ENCODE measurements around the gene HEXD. TPM values are rescaled to one million over a fixed set of nuclear protein-coding genes. Genes with fewer than 3 reads are reported as not detected.

Gene HEXD
- polyA plus RNA-seq, 1 donor from 2014 or later = 23.2 TPM

DNA sequence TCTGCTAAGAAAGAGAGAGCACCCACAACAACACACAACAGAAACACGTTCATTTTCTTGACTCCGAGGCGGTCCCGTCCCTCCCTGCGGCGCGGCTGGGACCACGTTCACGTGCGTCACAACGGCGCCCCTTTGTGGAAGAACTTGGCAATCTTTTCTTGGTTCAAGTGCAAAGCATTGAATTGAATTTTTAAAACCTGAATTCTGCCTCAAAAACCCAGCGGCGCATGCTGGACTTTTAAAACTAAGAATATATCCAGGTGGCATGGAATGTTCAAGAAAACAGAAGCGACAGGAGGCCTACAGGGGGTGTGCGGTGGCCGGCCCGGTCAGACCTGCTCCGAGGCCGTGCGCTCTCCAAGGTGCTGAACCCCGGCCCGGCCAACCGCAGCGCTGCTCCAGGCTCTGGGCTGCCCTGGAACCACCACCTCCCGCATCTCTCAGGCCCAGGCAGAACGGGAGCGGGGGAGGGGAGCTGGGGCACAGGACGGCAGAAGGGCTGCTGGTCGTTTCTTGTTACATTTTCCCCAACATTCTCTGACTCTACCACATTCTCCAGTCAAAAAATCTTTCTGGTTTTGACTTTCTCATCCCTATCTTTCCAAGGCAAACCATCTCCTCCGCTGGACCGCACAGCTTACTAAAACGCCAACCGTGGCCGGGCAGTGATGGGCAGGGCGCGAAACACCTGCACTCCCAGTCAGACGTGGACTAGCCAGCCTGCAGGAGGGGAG is 3.4 kb upstream of the HEXD start:
- Mint-ChIP-seq H3K36me3 (peaks cover 2% of the 10 kb centered on the region), H3K27ac (peak overlapping the region; percentile 9 to 59 (median 31)), H3K27me3 (no peaks in the 10 kb centered on the region), H3K4me3 (peak overlapping the region; percentile 14 to 79 (median 58)), H3K9me3 (no peaks in the 10 kb centered on the region), H3K4me1 (peaks cover 11 to 16% (median 15%) of the 10 kb centered on the region in 3 donors)

DNA sequence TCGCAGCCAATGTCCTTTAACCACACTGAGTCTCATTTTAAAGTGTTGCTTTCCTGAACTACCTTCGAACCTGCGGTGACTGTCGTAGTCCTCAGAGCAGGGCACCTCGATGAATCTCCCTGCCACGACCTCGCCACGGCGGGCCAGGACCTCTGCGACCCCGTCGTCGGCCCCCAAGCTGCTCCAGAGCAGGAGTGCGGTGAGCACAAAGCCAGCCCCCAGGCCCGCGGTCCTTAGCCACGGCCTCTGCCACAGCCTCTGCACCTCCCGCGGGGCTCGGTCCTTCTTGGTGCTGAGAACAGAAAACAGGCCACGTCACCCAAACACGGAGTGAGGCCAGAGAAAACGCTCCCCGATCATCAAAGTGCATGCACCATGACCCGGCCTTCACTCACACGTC is 2.8 kb upstream of the HEXD start:
- peaks cover 4% of the 10 kb centered on the region for H3K36me3 Mint-ChIP-seq
- peak overlapping the region in 1 of 4 donors; percentile 79 for H3K4me3 Mint-ChIP-seq

DNA sequence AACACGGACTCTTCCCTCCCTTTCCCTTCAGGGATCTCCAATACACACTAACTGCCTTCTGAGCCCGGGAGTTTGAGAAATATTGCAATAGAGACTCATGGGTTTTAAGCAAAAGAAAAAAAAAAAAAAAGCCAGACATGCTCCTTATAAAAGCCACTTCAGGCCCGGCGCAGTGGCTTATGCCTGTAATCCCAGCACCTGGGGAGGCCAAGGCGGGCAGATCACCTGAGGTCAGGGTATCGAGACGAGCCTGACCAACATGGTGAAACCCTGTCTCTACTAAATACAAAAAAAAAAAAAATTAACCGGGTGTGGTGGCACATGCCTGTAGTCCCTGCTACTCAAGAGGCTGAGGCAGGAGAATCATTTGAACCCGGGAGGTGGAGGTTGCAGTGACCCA is 2.4 kb upstream of the HEXD start:
- Mint-ChIP-seq H3K4me3 (no peak overlapping the region), H3K27me3 (no peaks in the 10 kb centered on the region), H3K36me3 (peaks cover 4% of the 10 kb centered on the region), H3K27ac (peak overlapping the region in 1 of 3 donors; percentile 59), H3K4me1 (peaks cover 15 to 20% (median 16%) of the 10 kb centered on the region in 3 donors), H3K9me3 (no peaks in the 10 kb centered on the region)

More for the DNA sequence above, 2.8 kb upstream of the HEXD start:
- peak overlapping the region; percentile 9 to 59 (median 59) for H3K27ac Mint-ChIP-seq
- peaks cover 15 to 20% (median 16%) of the 10 kb centered on the region in 3 donors for H3K4me1 Mint-ChIP-seq
- H3K27me3 Mint-ChIP-seq = no peaks in the 10 kb centered on the region
- no peaks in the 10 kb centered on the region for H3K9me3 Mint-ChIP-seq

DNA sequence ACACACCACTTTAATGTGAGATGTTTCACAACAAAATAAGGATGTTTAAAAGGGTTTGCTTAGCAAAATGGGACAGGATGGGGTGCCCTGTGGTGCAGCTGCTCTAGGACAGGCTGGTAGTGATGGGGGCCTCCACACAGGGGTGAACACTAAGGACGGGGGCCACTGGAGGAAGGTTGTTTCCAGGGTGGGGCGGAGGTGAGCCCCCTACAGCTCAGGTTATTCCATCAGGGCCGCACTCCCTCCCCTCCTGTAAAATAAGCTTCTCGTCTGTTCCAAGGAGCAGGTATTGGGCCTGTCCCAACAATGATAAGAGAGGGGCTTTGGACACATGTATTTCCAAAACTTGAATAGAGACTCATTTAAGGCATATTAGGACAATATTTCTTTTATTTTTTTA is 1.9 kb upstream of the HEXD start:
- H3K27ac Mint-ChIP-seq = no peak overlapping the region
- H3K27me3 Mint-ChIP-seq = no peaks in the 10 kb centered on the region
- H3K4me3 Mint-ChIP-seq = peak overlapping the region in 1 of 4 donors; percentile 41
- H3K4me1 Mint-ChIP-seq = peaks cover 15 to 20% (median 16%) of the 10 kb centered on the region in 3 donors
- peaks cover 4% of the 10 kb centered on the region for H3K36me3 Mint-ChIP-seq
- H3K9me3 Mint-ChIP-seq = no peaks in the 10 kb centered on the region

DNA sequence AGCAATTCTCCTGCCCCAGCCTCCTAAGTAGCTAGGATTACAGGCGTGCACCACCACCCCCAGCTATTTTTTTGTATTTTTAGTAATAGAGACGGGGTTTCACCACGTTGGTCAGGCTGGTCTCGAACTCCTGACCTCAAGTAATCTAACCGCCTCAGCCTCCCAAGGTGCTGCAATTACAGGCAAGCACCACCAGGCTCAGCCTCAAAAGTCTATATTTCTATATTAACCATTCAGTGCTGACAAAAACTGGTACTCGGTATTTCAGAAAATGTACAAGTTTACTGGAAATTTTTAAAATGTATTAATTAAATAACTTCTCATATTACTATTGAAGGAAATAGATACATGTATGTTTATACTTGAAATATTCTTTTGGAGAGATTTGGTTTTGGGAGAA is 1.4 kb upstream of the HEXD start:
- peaks cover 4% of the 10 kb centered on the region for H3K36me3 Mint-ChIP-seq
- peaks cover 15 to 20% (median 16%) of the 10 kb centered on the region in 3 donors for H3K4me1 Mint-ChIP-seq
- H3K9me3 Mint-ChIP-seq = no peaks in the 10 kb centered on the region
- H3K27me3 Mint-ChIP-seq = no peaks in the 10 kb centered on the region
- H3K27ac Mint-ChIP-seq = no peak overlapping the region
- no peak overlapping the region for H3K4me3 Mint-ChIP-seq

DNA sequence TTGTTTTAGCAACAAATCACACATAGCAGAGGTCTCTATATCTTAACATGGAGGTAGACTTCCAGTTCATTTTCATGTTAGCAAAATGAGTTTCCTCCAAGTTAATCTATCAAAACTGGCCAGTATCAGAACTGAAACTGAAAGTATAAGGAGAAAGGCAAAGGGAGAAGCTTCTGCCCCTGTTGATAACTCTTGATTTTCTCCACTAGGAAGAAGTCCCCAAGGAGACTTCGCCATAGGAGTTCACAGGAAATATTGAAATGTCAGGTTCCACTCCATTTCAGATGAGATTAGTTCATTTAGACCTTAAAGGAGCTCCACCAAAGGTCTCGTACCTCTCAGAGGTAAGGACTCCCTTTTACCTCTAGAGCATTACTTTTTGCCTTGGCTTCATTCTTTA is 1.4 kb downstream of the HEXD start:
- peaks cover 9 to 18% (median 18%) of the 10 kb centered on the region in 3 donors for H3K4me1 Mint-ChIP-seq
- peak overlapping the region; percentile 13 to 90 (median 80) for H3K27ac Mint-ChIP-seq
- no peaks in the 10 kb centered on the region for H3K9me3 Mint-ChIP-seq
- no peaks in the 10 kb centered on the region for H3K27me3 Mint-ChIP-seq
- peak overlapping the region; percentile 86 to 95 (median 91) for H3K4me3 Mint-ChIP-seq
- H3K36me3 Mint-ChIP-seq = peaks cover 9% of the 10 kb centered on the region

DNA sequence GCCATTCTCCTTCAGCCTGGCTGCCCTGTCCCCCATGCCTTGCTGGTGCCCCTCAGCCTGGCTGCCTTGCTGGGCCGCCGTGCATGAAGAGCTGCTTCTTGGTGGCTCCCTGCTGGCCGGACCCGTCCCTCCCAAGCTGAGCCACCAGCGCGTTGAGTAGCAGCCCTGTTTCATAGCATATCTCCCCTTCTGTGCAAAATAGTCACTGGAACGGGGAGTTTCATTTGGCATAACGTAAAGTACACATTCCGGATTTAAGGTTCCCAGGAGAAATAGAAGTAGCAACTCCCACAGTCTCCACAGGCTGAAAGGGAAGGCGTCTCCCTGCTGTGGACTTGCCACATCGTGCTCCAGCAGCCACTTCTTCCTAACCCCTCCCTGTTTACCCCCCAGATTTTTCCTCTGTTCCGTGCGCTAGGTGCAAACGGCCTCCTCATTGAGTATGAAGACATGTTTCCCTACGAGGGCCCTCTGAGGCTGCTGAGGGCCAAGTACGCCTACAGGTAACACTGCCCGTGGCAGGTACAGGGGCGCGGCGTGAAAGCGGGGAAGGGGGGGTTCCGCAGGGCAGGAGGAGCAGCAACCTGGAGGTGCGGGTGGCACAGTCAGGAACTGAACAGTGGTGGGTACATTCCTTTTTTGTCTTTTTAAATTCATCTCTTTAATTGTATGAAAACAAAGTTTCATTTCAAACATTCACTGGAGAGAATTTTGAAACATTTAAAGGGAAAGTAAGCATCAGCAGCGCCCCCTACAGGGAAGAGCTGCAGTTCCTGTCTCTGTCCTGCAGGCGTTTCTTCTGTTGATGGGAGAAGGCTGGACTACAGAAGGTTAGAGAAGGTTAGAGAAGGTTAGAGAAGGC is 6.1 kb downstream of the HEXD start:
- peaks cover 12% of the 10 kb centered on the region for H3K36me3 Mint-ChIP-seq
- H3K4me1 Mint-ChIP-seq = peaks cover 13 to 25% (median 19%) of the 10 kb centered on the region in 3 donors
- H3K4me3 Mint-ChIP-seq = peak overlapping the region in 1 of 4 donors; percentile 35
- peak overlapping the region; percentile 54 to 91 (median 89) for H3K27ac Mint-ChIP-seq
- H3K9me3 Mint-ChIP-seq = no peaks in the 10 kb centered on the region
- H3K27me3 Mint-ChIP-seq = no peaks in the 10 kb centered on the region

DNA sequence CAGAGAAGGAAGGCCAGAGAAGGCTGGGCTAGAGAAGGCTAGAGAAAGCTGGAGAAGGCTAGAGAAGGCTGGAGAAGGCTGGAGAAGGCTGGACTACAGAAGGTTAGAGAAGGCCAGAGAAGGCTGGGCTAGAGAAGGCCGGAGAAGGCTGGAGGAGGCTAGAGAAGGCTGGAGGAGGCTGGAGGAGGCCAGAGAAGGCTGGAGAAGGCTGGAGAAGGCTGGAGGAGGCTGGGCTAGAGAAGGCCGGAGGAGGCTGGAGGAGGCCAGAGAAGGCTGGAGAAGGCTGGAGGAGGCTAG is 6.7 kb downstream of the HEXD start:
- Mint-ChIP-seq H3K36me3 (peaks cover 11% of the 10 kb centered on the region), H3K4me1 (peaks cover 16 to 25% (median 19%) of the 10 kb centered on the region in 3 donors), H3K9me3 (no peaks in the 10 kb centered on the region), H3K27ac (peak overlapping the region; percentile 54 to 91 (median 89)), H3K4me3 (peak overlapping the region in 1 of 4 donors; percentile 35), H3K27me3 (no peaks in the 10 kb centered on the region)

DNA sequence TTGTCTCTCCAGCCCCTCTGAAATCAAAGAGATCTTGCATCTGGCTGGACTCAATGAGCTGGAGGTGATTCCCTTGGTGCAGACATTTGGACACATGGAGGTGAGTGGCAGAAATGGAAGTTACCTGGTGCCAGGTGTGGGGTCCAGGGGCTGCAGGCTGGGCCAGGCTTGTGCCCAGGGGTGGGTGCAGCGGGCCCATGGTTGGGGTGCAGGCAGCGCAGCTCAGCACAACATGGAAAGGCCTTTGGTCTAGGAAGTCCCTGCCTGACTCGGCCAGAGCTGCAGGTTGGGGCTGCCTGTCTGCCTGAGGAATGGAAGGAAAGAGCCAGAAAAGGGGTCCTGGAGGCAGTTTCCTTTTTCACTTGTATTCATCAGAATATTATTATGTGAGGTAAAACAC is 10.4 kb downstream of the HEXD start:
- Mint-ChIP-seq H3K9me3 (no peaks in the 10 kb centered on the region), H3K4me3 (peak overlapping the region; percentile 86 to 95 (median 89)), H3K36me3 (peaks cover 3% of the 10 kb centered on the region), H3K4me1 (peaks cover 20 to 22% (median 21%) of the 10 kb centered on the region in 3 donors), H3K27ac (no peak overlapping the region), H3K27me3 (no peaks in the 10 kb centered on the region)

DNA sequence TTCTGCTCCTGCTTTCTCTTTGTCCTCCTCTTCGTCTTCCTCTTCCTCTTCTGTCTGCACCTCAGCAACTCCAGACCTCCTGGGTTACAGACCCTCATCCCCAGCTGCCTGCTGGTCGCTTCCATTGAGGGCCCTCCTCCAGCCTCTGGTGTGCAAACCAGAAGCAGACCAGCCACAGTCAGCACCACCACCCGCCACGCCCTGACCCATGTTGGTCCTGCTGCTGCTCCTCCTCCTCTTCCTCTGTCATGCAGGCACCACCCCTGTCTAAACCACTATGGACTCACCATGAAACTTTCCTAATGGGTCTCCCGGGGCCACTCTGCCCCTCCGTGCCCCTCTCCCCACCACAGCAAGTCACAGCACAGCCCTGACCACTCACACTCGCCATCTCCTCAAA is 11.7 kb downstream of the HEXD start:
- H3K9me3 Mint-ChIP-seq = no peaks in the 10 kb centered on the region
- no peaks in the 10 kb centered on the region for H3K27me3 Mint-ChIP-seq
- H3K4me3 Mint-ChIP-seq = peak overlapping the region; percentile 86 to 95 (median 89)
- H3K4me1 Mint-ChIP-seq = peaks cover 22 to 25% (median 24%) of the 10 kb centered on the region in 3 donors
- peak overlapping the region; percentile 73 to 98 (median 87) for H3K27ac Mint-ChIP-seq
- peaks cover 3% of the 10 kb centered on the region for H3K36me3 Mint-ChIP-seq

DNA sequence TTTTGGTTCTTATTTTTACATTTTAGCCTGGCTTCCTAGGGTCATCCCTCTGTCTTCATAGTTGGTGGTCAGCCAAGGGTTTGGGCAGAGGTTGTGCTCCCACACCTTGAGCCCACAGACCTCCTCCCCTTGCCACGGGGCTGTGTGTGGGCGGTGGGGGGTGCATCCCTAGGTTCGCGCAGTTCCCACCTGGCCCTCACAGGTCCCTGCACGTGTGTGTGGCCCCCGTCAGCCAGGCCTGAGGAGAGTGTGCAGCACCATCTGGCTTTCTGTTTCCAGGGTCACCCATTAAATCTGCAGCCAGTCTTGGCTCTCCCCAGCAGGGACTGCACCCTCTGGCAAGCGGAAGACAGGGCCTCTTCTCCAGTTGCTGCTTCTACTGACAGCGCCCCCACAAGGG is 13.9 kb downstream of the HEXD start:
- no peaks in the 10 kb centered on the region for H3K36me3 Mint-ChIP-seq
- H3K27ac Mint-ChIP-seq = no peak overlapping the region
- no peak overlapping the region for H3K4me3 Mint-ChIP-seq
- H3K4me1 Mint-ChIP-seq = peaks cover 21 to 28% (median 25%) of the 10 kb centered on the region in 3 donors
- no peaks in the 10 kb centered on the region for H3K27me3 Mint-ChIP-seq
- H3K9me3 Mint-ChIP-seq = no peaks in the 10 kb centered on the region

DNA sequence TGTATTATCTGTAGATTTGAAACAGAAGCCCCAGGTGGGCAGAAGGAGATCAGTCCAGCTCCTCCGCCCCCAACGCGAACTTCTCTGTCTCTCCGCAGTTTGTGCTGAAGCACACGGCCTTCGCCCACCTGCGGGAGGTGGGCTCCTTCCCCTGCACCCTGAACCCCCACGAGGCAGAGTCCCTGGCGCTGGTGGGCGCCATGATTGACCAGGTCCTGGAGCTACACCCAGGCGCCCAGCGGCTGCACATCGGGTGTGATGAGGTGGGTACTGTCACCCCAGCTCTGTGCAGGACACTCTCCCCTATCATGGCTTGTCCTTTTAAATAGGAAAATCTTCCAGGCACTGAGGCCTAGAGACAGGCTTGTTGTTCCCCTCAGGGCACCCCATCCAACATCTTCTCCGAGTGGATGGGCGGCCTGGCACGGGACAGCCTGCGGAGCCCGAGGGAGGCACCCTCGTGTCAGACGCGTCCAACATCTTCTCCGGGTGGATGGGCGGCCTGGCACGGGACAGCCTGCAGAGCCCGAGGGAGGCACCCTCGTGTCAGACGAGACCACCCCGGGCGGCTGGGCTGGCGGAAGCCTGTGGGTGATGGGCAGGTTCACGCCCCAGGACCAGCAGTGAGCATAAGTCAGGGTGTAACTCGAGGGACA is 15.5 kb downstream of the HEXD start:
- H3K4me1 Mint-ChIP-seq = peaks cover 21 to 22% (median 21%) of the 10 kb centered on the region in 3 donors
- no peaks in the 10 kb centered on the region for H3K36me3 Mint-ChIP-seq
- H3K27ac Mint-ChIP-seq = peak overlapping the region in 2 of 3 donors; percentile 89 to 90
- no peaks in the 10 kb centered on the region for H3K9me3 Mint-ChIP-seq
- peak overlapping the region in 2 of 4 donors; percentile 43 to 50 for H3K4me3 Mint-ChIP-seq
- H3K27me3 Mint-ChIP-seq = no peaks in the 10 kb centered on the region

DNA sequence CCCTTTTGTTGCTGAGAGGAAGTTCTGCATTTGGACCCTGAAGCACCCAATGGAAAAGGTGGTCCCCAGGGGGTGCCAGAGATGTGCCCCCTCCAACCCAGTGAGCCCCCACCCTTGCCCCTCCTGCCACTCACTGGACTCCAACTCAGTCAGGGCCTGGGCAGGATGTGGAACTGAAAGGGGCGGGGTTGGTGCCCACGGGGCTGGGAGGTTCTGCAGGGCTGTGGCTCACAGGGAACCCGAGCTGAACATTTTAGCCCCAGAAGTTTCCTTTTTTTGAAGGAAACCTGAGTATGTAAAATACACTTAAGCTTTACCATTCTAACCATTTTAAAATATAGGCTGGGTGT is 16.0 kb downstream of the HEXD start:
- H3K4me1 Mint-ChIP-seq = peaks cover 19 to 20% (median 19%) of the 10 kb centered on the region in 3 donors
- no peaks in the 10 kb centered on the region for H3K36me3 Mint-ChIP-seq
- H3K4me3 Mint-ChIP-seq = peak overlapping the region in 3 of 4 donors; percentile 50 to 77 (median 75)
- no peaks in the 10 kb centered on the region for H3K9me3 Mint-ChIP-seq
- H3K27me3 Mint-ChIP-seq = no peaks in the 10 kb centered on the region
- H3K27ac Mint-ChIP-seq = peak overlapping the region; percentile 71 to 89 (median 76)

DNA sequence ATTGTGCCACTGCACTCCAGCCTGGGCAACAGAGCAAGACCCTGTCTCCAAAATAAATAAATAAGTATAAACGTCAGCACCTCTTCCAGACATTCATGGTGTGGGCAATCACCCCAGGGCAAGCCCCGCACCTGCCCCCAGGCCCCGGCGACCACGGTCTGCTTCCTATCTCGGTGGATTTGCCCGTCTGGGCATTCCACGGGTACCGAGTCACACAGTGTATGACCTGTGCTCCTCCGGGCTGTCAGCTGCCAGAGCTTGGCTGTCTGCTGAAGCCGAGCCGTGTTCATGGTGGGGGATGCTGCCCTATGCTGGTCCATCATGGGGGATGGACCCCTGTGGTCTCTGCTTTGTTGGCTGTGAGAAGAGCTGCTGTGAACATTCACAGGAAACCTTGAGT is 17.0 kb downstream of the HEXD start:
- Mint-ChIP-seq H3K4me1 (peaks cover 11 to 12% (median 11%) of the 10 kb centered on the region in 3 donors), H3K9me3 (no peaks in the 10 kb centered on the region), H3K27me3 (no peaks in the 10 kb centered on the region), H3K27ac (peak overlapping the region in 2 of 3 donors; percentile 76 to 89), H3K36me3 (no peaks in the 10 kb centered on the region), H3K4me3 (peak overlapping the region in 3 of 4 donors; percentile 50 to 66 (median 63))
